CD4-positive, alpha-beta T cell (primary cell): ENCODE data around the gene ALG11. TPM values are rescaled to one million over a fixed set of nuclear protein-coding genes. Genes with fewer than 3 reads are reported as not detected.

ENCODE experiments used
- ATAC-seq: fragments of 200-7000 bp; cut with Tn5 transposase; one replicate; pipeline ENCODE4 v1.10.0; 2022; ENCODE audit warnings: mild to moderate bottlenecking; ENCODE audit not compliant: poor library complexity
- CTCF ChIA-PET: fragments of 350-600 bp; sonication (Branson Sonifier 250); formaldehyde crosslinking; loops from one replicate; lab custom pipeline; 2021; ENCODE audit warnings: antibody characterized with exemption, inconsistent platforms; lab: Charles Lee
- POLR2A ChIA-PET: fragments of 350-600 bp; sonication (Branson Sonifier 250); formaldehyde crosslinking; loops from one replicate; lab custom pipeline; 2021; ENCODE audit warnings: antibody characterized with exemption, inconsistent platforms; lab: Charles Lee
- DNase-seq, 14 experiments: peaks; one replicate each; pipeline ENCODE4 v3.0.0-alpha.2; 2013 to 2020; ENCODE audit warnings: mixed read lengths in 2 of 14
- H3K27ac ChIP-seq, 2 donors: one replicate each; pipeline versions ENCODE4 v1.5.1 to v1.7.0; 2013; ENCODE audit warnings: low read length in 2 of 2, low read depth in 1 of 2, mild to moderate bottlenecking in 1 of 2
- H3K27me3 ChIP-seq, 2 experiments: 1 replicate in 1 of 2; 2 replicates in 1 of 2; pipeline versions ENCODE4 v1.6.1 to v1.7.0; 2013; ENCODE audit warnings: low read length in 2 of 2, control low read depth in 1 of 2, mild to moderate bottlenecking in 1 of 2, moderate library complexity in 1 of 2; ENCODE audit not compliant: insufficient read depth in 2 of 2, control insufficient read depth in 1 of 2
- H3K36me3 ChIP-seq: one replicate; pipeline ENCODE4 v1.6.1; 2013; ENCODE audit warnings: low read length, control low read depth; ENCODE audit not compliant: insufficient read depth
- H3K4me1 ChIP-seq: one replicate; pipeline ENCODE4 v1.6.1; 2013; ENCODE audit warnings: low read length, control low read depth; ENCODE audit not compliant: insufficient read depth
- H3K4me3 ChIP-seq: one replicate; pipeline ENCODE4 v1.5.1; 2013; ENCODE audit warnings: mild to moderate bottlenecking, low read length, moderate library complexity
- H3K9me3 ChIP-seq, 2 experiments: 1 replicate in 1 of 2; 2 replicates in 1 of 2; pipeline versions ENCODE4 v1.6.1 to v1.7.0; 2013; ENCODE audit warnings: low read length in 2 of 2, mild to moderate bottlenecking in 2 of 2, control low read depth in 1 of 2, moderate library complexity in 1 of 2; ENCODE audit not compliant: control insufficient read depth in 1 of 2, insufficient read depth in 1 of 2
- H3K27ac Mint-ChIP-seq: one replicate; pipeline ENCODE4 v1.8.0; 2020; ENCODE audit warnings: mixed read lengths
- H3K27me3 Mint-ChIP-seq: one replicate; pipeline ENCODE4 v1.8.0; 2021; ENCODE audit warnings: mixed read lengths
- H3K36me3 Mint-ChIP-seq: one replicate; pipeline ENCODE4 v1.8.0; 2021; ENCODE audit warnings: low read depth, mixed read lengths
- H3K4me1 Mint-ChIP-seq: one replicate; pipeline ENCODE4 v1.8.0; 2021; ENCODE audit warnings: low read depth, mixed read lengths
- H3K4me3 Mint-ChIP-seq: one replicate; pipeline ENCODE4 v1.8.0; 2020; ENCODE audit warnings: mild to moderate bottlenecking, mixed read lengths
- H3K9me3 Mint-ChIP-seq: one replicate; pipeline ENCODE4 v1.8.0; 2020; ENCODE audit warnings: mixed read lengths
- CTCF ChIP-seq: fragments of 200-600 bp; IDR thresholded peaks from one replicate; pipeline ENCODE4 v1.8.0; 2022; ENCODE audit warnings: antibody characterized with exemption, mild to moderate bottlenecking
- intact Hi-C, 2 experiments: fragments of 100-400 bp; cut with DNase I in 1 of 2; cut with micrococcal nuclease in 1 of 2; formaldehyde crosslinking; loops; one replicate each; pipeline versions ENCODE4 v1.15.1 to v1.9.0; 2023 to 2025; cut with DNase I, micrococcal nuclease
- total RNA-seq, 174 experiments: library from RNA in 2 of 174; stranded (reverse) in 2 of 174; gene quantifications; one replicate each; pipeline ENCODE4 v1.2.3 and lab custom pipeline; 2021 to 2026

The ALG11 gene
- total RNA-seq, 2 experiments from 2014 or later: 25.8 to 29.8 TPM

DNA sequence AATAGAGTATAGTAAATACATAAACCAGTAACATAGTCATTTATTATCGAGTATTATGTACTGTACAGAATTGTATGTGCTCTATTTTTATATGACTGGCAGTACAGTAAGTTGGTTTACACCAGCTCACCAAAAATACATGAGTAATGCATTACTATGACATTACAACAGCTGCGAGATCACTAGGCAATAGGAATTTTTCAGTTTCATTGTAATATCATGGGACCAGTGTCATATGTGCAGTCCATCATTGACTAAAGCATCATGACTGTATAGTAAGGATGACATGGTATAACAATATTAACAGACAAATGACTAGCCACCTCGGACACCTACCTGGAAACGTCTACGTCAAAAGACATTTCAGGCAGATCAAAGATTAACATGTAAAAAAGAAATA lies 34.6 kb upstream of the ALG11 start:
- no peaks in the 10 kb centered on the region for H3K9me3 Mint-ChIP-seq
- Histone ChIP-seq H3K27me3 (no peaks in the 10 kb centered on the region), H3K9me3 (peaks cover 0 to 1% of the 10 kb centered on the region in 2 experiments), H3K27ac (no peak overlapping the region), H3K36me3 (no peaks in the 10 kb centered on the region), H3K4me1 (no peaks in the 10 kb centered on the region), H3K4me3 (no peak overlapping the region)
- no peak for TF ChIP-seq CTCF
- ChIA-PET CTCF (no interaction called here), POLR2A (no interaction called here)
- H3K4me1 Mint-ChIP-seq: no peaks in the 10 kb centered on the region
- H3K4me3 Mint-ChIP-seq: no peak overlapping the region
- intact Hi-C loops: no loop called here
- no peaks in the 10 kb centered on the region for H3K36me3 Mint-ChIP-seq
- DNase-seq: no peak
- no peak for ATAC-seq
- H3K27me3 Mint-ChIP-seq: no peaks in the 10 kb centered on the region
- no peak overlapping the region for H3K27ac Mint-ChIP-seq

- CTCF ChIA-PET: no interaction called here
- POLR2A ChIA-PET: no interaction called here
- intact Hi-C loops: no loop called here
- Histone ChIP-seq H3K36me3 (no peaks in the 10 kb centered on the region), H3K4me3 (no peak overlapping the region), H3K4me1 (no peaks in the 10 kb centered on the region), H3K27me3 (no peaks in the 10 kb centered on the region), H3K9me3 (peaks cover 0 to 10% of the 10 kb centered on the region in 2 experiments), H3K27ac (no peak overlapping the region)
- DNase-seq (no peak), ATAC-seq (no peak)
- Mint-ChIP-seq H3K4me3 (no peak overlapping the region), H3K4me1 (no peaks in the 10 kb centered on the region), H3K9me3 (no peaks in the 10 kb centered on the region), H3K27ac (no peak overlapping the region), H3K27me3 (peaks cover under 1% of the 10 kb centered on the region), H3K36me3 (peaks cover 1% of the 10 kb centered on the region)
- no peak for TF ChIP-seq CTCF
These were observed 33.2 kb upstream of the ALG11 start for GRCh38 chr13:51978796-51979556.

DNA sequence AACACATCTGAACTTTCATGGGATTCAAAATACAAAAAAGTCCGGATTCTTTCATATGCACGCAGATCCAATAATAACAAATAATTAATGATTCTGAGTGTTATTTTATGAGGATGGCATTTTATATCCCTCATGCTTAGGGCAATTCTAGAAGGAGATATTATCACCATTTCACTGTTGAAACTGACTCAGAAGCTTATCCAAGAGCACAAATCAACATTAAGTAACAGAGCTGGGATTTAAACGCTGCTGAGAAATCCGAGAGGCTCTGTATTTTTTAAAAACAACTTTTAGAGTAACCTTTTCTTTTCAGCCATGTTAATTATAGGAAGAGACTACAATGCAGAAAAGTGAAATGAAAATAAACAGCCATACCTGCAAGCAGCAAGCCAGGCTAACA lies 31.3 kb upstream of the ALG11 start:
- peaks cover 4% of the 10 kb centered on the region for H3K36me3 Mint-ChIP-seq
- TF ChIP-seq CTCF: no peak
- Histone ChIP-seq H3K27me3 (no peaks in the 10 kb centered on the region), H3K36me3 (no peaks in the 10 kb centered on the region), H3K4me1 (no peaks in the 10 kb centered on the region), H3K9me3 (peaks cover 0 to 10% of the 10 kb centered on the region in 2 experiments), H3K27ac (no peak overlapping the region), H3K4me3 (no peak overlapping the region)
- DNase-seq: no peak
- POLR2A ChIA-PET: no interaction called here
- H3K27me3 Mint-ChIP-seq: peaks cover 5% of the 10 kb centered on the region
- no peak overlapping the region for H3K4me3 Mint-ChIP-seq
- H3K4me1 Mint-ChIP-seq: no peaks in the 10 kb centered on the region
- intact Hi-C loops: no loop called here
- H3K27ac Mint-ChIP-seq: no peak overlapping the region
- ATAC-seq: no peak
- peaks cover 7% of the 10 kb centered on the region for H3K9me3 Mint-ChIP-seq
- CTCF ChIA-PET: no interaction called here
